HepG2 (cell line): ENCODE measurements around the gene FAM174C. TPM values are rescaled to one million over a fixed set of nuclear protein-coding genes. Genes with fewer than 3 reads are reported as not detected.

Experiments
- ATF7 ChIP-seq, 2 experiments: fragments of 450-650 bp in 1 of 2; sonication (generic) in 1 of 2; formaldehyde crosslinking in 1 of 2; IDR thresholded peaks; 2 replicates each; pipeline versions ENCODE4 v1.4.0 to v1.6.1; 2016 to 2020; ENCODE audit warnings: antibody characterized with exemption in 1 of 2, mild to moderate bottlenecking in 1 of 2, missing genetic modification reagents in 1 of 2
- CBX2 ChIP-seq, 2 experiments: fragments of 200-600 bp in 1 of 2; sonication (generic); formaldehyde crosslinking in 1 of 2; IDR thresholded peaks; 2 replicates each; pipeline versions ENCODE4 v1.7.0 to v1.8.1; 2018 to 2022; ENCODE audit warnings: low read depth in 2 of 2, low read length in 1 of 2, mild to moderate bottlenecking in 1 of 2, missing genetic modification reagents in 1 of 2
- CBX5 ChIP-seq: sonication (generic); formaldehyde crosslinking; IDR thresholded peaks from 2 replicates; pipeline ENCODE4 v1.4.0; 2020; ENCODE audit warnings: missing genetic modification reagents, borderline replicate concordance
- GRHL1 ChIP-seq: sonication (generic); formaldehyde crosslinking; conservative IDR thresholded peaks from 2 replicates; pipeline ENCODE4 v1.8.0; 2022; ENCODE audit warnings: missing genetic modification reagents
- HDAC2 ChIP-seq: sonication (generic); formaldehyde crosslinking; IDR thresholded peaks from 2 replicates; pipeline ENCODE4 v1.4.0; 2020; ENCODE audit warnings: missing genetic modification reagents
- MAFG ChIP-seq: sonication (generic); formaldehyde crosslinking; IDR thresholded peaks from 2 replicates; pipeline ENCODE4 v1.5.1; 2020; ENCODE audit warnings: mild to moderate bottlenecking, missing genetic modification reagents
- MBNL3 ChIP-seq: fragments of 250-450 bp; sonication (Bioruptor Pico); conservative IDR thresholded peaks from 2 replicates; pipeline ENCODE4 v1.8.0; 2022; ENCODE audit warnings: mild to moderate bottlenecking, inconsistent platforms
- RAD51 ChIP-seq: fragments of 450-650 bp; IDR thresholded peaks from 2 replicates; pipeline ENCODE4 v1.6.1; 2016; ENCODE audit warnings: borderline replicate concordance
- RARG ChIP-seq: sonication (generic); formaldehyde crosslinking; IDR thresholded peaks from 2 replicates; pipeline ENCODE4 v1.4.0; 2020; ENCODE audit warnings: low read depth, mild to moderate bottlenecking, missing genetic modification reagents
- TEAD2 ChIP-seq: sonication (generic); formaldehyde crosslinking; IDR thresholded peaks from 2 replicates; pipeline ENCODE4 v1.9.0; 2021; ENCODE audit warnings: missing genetic modification reagents
- THAP11 ChIP-seq: IDR thresholded peaks from 2 replicates; pipeline ENCODE4 v1.6.1; 2016; ENCODE audit warnings: missing biosample characterization, missing genetic modification reagents
- TOE1 ChIP-seq: sonication (generic); formaldehyde crosslinking; IDR thresholded peaks from 2 replicates; pipeline ENCODE4 v1.4.0; 2020; ENCODE audit warnings: mild to moderate bottlenecking, missing genetic modification reagents
- ZC3H13 ChIP-seq: sonication (generic); formaldehyde crosslinking; IDR thresholded peaks from 2 replicates; pipeline ENCODE4 v1.8.1; 2023; ENCODE audit warnings: mild to moderate bottlenecking, missing genetic modification reagents, moderate library complexity
- ZEB1 ChIP-seq: IDR thresholded peaks from 2 replicates; pipeline ENCODE4 v1.6.1; 2012; ENCODE audit warnings: mild to moderate bottlenecking, low read depth, inconsistent platforms; ENCODE audit not compliant: insufficient replicate concordance
- ZFP36L2 ChIP-seq: sonication (generic); formaldehyde crosslinking; IDR thresholded peaks from 2 replicates; pipeline ENCODE4 v1.4.0; 2020; ENCODE audit warnings: missing genetic modification reagents
- ZFP90 ChIP-seq: sonication (generic); formaldehyde crosslinking; IDR thresholded peaks from 2 replicates; pipeline ENCODE4 v1.8.0; 2022; ENCODE audit warnings: missing genetic modification reagents, mild to moderate bottlenecking, inconsistent platforms, borderline replicate concordance
- ZNF280B ChIP-seq: sonication (generic); formaldehyde crosslinking; IDR thresholded peaks from 2 replicates; pipeline ENCODE4 v1.5.0; 2020; ENCODE audit warnings: missing genetic modification reagents, mild to moderate bottlenecking, borderline replicate concordance
- ZNF281 ChIP-seq: sonication (generic); formaldehyde crosslinking; IDR thresholded peaks from 2 replicates; pipeline ENCODE4 v1.4.0; 2020; ENCODE audit warnings: missing genetic modification reagents, borderline replicate concordance
- ZNF343 ChIP-seq: sonication (generic); formaldehyde crosslinking; IDR thresholded peaks from 2 replicates; pipeline ENCODE4 v1.4.0; 2020; ENCODE audit warnings: mild to moderate bottlenecking, missing genetic modification reagents
- ZNF577 ChIP-seq: sonication (generic); formaldehyde crosslinking; IDR thresholded peaks from 2 replicates; pipeline ENCODE4 v1.4.0; 2020; ENCODE audit warnings: mild to moderate bottlenecking, low read depth, missing genetic modification reagents, borderline replicate concordance
- ZNF678 ChIP-seq: sonication (generic); formaldehyde crosslinking; IDR thresholded peaks from 2 replicates; pipeline ENCODE4 v1.4.0; 2020; ENCODE audit warnings: mild to moderate bottlenecking, missing genetic modification reagents
- ZUFSP ChIP-seq: sonication (generic); formaldehyde crosslinking; IDR thresholded peaks from 2 replicates; pipeline ENCODE4 v1.9.0; 2021; ENCODE audit warnings: missing genetic modification reagents, mild to moderate bottlenecking, borderline replicate concordance
- polyA plus RNA-seq, 8 experiments: library from polyadenylated mRNA; depleted of rRNA in 3 of 8; stranded (reverse) in 7 of 8; unstranded in 1 of 8; fragments of >200 nt; fragmentation: Illumina TruSeq in 4 of 8; extraction: Trizol in 4 of 8; gene quantifications; 2 replicates each; pipeline versions ENCODE4 v1.2.1 to v1.2.3, GENCODE V29; 2011 to 2016; ENCODE audit warnings: low read depth in 4 of 8, missing spikeins in 1 of 8, mixed read lengths in 1 of 8; ENCODE audit not compliant: insufficient read depth in 1 of 8
- total RNA-seq, 5 experiments: library from RNA; depleted of rRNA; stranded (reverse); fragments of >200 nt; fragmentation: Illumina TruSeq; extraction: Trizol; gene quantifications; 2 replicates each; pipeline ENCODE4 v1.2.3, GENCODE V29; 2016; ENCODE audit warnings: low read depth in 1 of 5

Gene FAM174C
- total and polyA plus RNA-seq, 2 of the 13 experiments (the other 11 are each of a cell fraction or from before 2014, with no cell fraction given): 19.5 to 31.3 TPM

- TF ChIP-seq ZNF281 (CRISPR knock-in tag) (no peak), THAP11 (CRISPR knock-in tag) (peak; percentile 76), MAFG (CRISPR knock-in tag) (no peak), ZNF343 (CRISPR knock-in tag) (no peak), TEAD2 (CRISPR knock-in tag) (no peak), GRHL1 (CRISPR knock-in tag) (no peak), ZC3H13 (no peak), ZUFSP (CRISPR knock-in tag) (no peak), ZEB1 (no peak), MBNL3 (CRISPR knock-in tag) (no peak), TOE1 (CRISPR knock-in tag) (peak; percentile 20; the same call in 1 of the 2 replicates), RARG (CRISPR knock-in tag) (no peak), CBX2 (IDR thresholded peaks at IDR 0.05; ENCODE audit: low read depth, low read length) (no peak), CBX2 (CRISPR knock-in tag; IDR thresholded peaks at IDR 0.05; ENCODE audit: low read depth) (no peak), RAD51 (no peak), ATF7 (IDR thresholded peaks at IDR 0.05) (no peak), ATF7 (CRISPR knock-in tag; IDR thresholded peaks at IDR 0.05) (peak; percentile 3; the same call in 1 of the 2 replicates), ZFP90 (CRISPR knock-in tag) (no peak; the same call in 1 of the 2 replicates), ZNF280B (CRISPR knock-in tag) (no peak), ZFP36L2 (no peak), HDAC2 (CRISPR knock-in tag) (no peak), CBX5 (CRISPR knock-in tag) (no peak), ZNF678 (CRISPR knock-in tag) (no peak), ZNF577 (CRISPR knock-in tag) (no peak)
These were observed 5.7 kb upstream of the FAM174C start (continued) for GRCh38 chr19:1269478-1270212.
